GM12873 (cell line): ENCODE data around the gene PROX1.

Experiments used
- TF ChIP-seq, protein P1 (sequence below): IDR thresholded peaks from 2 replicates; pipeline ENCODE4 v1.5.1; 2012; ENCODE audit warnings: low read depth, mild to moderate bottlenecking, moderate library complexity, low read length, control low read depth; ENCODE audit not compliant: insufficient read depth; ENCODE audit errors: missing control alignments

Gene PROX1

GRCh38 chr1:214044438-214045214 lies 56.9 kb downstream of the PROX1 start:
- TF ChIP-seq, protein P1, sequence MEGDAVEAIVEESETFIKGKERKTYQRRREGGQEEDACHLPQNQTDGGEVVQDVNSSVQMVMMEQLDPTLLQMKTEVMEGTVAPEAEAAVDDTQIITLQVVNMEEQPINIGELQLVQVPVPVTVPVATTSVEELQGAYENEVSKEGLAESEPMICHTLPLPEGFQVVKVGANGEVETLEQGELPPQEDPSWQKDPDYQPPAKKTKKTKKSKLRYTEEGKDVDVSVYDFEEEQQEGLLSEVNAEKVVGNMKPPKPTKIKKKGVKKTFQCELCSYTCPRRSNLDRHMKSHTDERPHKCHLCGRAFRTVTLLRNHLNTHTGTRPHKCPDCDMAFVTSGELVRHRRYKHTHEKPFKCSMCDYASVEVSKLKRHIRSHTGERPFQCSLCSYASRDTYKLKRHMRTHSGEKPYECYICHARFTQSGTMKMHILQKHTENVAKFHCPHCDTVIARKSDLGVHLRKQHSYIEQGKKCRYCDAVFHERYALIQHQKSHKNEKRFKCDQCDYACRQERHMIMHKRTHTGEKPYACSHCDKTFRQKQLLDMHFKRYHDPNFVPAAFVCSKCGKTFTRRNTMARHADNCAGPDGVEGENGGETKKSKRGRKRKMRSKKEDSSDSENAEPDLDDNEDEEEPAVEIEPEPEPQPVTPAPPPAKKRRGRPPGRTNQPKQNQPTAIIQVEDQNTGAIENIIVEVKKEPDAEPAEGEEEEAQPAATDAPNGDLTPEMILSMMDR, result no peak

DNA sequence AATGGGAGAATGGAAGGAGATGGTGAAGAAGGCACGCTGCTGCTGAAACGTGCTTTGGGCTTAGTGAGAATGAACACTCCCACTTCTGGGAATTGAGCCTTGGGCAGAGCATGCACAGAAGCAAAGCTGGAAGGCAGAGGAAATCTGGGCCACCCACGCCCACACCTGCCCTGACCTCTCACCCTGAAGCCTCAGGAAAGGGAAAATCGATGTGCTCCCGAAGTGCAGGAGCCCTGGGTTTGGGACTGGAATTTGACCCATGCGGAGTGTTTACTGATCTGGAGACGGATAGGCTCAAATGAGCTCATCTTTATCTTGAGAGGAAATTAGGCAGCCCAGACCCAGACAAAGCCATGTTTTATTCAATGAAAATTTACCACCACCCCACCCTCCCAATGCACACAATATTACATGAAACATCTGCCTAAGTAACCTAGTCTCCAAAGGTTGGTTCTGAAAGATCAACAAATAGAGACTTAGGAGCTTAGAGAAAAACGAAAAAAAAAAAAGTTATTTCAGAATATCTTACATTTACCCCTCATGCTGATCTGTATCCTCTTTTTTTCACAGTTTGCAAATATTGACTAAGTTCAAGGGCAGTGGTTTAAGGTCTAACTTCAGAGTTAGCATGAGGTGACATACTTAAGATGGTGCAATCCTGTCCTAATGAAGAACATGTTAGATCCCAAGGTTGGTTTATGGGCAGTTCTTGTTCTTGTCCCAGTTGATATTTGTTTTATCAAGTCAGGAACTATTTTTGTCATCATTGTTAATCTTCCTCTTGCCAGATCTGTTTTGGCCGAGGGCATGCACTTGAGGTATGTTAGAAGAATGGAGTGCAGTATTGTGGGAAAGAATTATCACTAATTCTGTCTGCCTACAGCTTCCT lies 63.0 kb downstream of the PROX1 start:
- TF ChIP-seq, protein P1, result no peak

DNA sequence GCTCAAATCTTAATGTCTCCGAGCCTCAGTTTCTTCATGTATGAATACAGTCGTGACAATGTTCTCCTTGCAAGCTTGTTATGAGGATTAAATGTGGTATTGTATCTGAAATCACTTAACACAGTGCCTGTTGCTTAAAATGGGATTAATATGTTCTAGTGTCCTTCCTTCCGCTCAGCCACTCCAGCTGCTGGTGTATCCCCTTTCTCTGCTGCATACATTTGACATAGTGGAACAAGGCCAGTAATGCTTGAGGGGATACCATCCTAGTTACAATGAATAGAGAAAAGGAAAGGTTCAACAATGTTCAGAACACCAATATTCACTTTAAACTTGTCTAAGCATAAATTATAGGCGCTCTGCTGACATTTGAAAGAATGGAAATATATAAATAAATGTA lies 64.0 kb downstream of the PROX1 start:
- TF ChIP-seq, protein P1, result no peak

DNA sequence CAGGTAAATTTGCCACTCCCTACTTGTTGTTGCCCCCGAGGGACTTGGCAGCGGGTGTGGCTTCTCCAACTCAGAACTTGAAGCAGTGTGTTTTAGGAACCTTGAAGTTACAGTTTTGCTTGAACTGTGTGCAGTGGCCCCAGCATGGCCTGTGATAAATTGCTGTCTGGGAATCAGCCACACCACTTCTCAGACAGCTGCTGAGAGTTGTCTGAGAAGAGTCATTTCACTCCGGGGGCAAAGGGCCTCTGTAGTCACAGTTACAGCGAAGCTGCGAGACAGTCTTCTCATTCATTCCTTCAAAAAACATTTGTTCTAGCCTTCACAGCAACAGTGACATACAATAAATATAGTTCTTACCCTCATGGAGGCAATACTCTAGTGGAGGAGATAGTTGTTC lies 70.3 kb downstream of the PROX1 start:
- TF ChIP-seq, protein P1, result no peak

- TF ChIP-seq, protein P1, result no peak
Observed at GRCh38 chr1:214066190-214066589, 78.4 kb downstream of the PROX1 start.

GRCh38 chr1:214066936-214067335 lies 79.2 kb downstream of the PROX1 start:
- TF ChIP-seq, protein P1, result no peak

DNA sequence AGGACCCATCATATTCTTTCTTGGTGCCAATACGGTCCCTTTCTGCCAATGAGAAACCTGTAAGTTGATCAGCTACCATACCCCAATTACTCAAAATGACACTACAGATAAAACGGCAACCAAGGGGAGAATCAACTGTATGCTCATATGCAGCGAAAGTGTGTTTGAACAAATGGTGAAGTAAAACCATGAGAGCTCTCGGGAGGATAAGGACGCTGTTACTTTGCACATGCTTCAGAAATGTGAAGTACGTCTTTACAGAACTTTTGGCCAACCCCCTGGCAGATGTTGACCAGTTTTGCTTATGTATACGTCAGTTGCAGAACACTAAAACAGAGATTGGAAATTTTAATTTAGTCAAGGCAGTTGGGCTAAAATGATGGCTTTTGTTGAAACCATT lies 79.6 kb downstream of the PROX1 start:
- TF ChIP-seq, protein P1, result no peak
